Measurements from ENCODE around the gene TRIM28. TPM values are rescaled to one million over a fixed set of nuclear protein-coding genes. Genes with fewer than 3 reads are reported as not detected.

Gene TRIM28
- total and polyA plus RNA-seq, 9 of the 15 experiments (the other 6 are each of a cell fraction or from before 2014, with no cell fraction given), result 12.1 to 797 (median 490) TPM

GRCh38 chr19:58499021-58499927, 44.6 kb upstream of the TRIM28 start (continued):
- TF ChIP-seq POLR2AphosphoS5 (IDR thresholded peaks at IDR 0.05; ENCODE audit: control insufficient read depth, insufficient read depth, low read depth, low read length) (peak; percentile 50), CHD4 (IDR thresholded peaks at IDR 0.05; ENCODE audit: insufficient read depth, insufficient replicate concordance, low read depth, low read length, poor library complexity, severe bottlenecking) (no peak), ZKSCAN1 (IDR thresholded peaks at IDR 0.05; ENCODE audit: low read depth, low read length) (peak; percentile 76), HMGXB4 (CRISPR knock-in tag; IDR thresholded peaks at IDR 0.05) (no peak), SMAD3 (CRISPR knock-in tag; conservative IDR thresholded peaks at IDR 0.05) (0 out of 2 replicates have a peak, but pooled peaks have one; percentile 52), NKRF (IDR thresholded peaks at IDR 0.05; ENCODE audit: borderline replicate concordance) (peak; percentile 89), MED1 (CRISPR knock-in tag; IDR thresholded peaks at IDR 0.05; ENCODE audit: borderline replicate concordance) (no peak), JUNB (CRISPR knock-in tag; conservative IDR thresholded peaks at IDR 0.05) (no peak), EP300 (IDR thresholded peaks at IDR 0.05; ENCODE audit: low read length) (peak; percentile 59), ZNF583 (CRISPR knock-in tag; IDR thresholded peaks at IDR 0.05) (peak; percentile 51; the same call in 1 of the 2 replicates), ZNF133 (CRISPR knock-in tag; IDR thresholded peaks at IDR 0.05) (no peak), CTCF (IDR thresholded peaks at IDR 0.05 in 2 of 3, conservative IDR thresholded peaks at IDR 0.05 in 1 of 3; ENCODE audit: insufficient read depth in 2 of 3, low read depth in 1 of 3, low read length in 3 of 3) (peak in 1 of 3 experiments; percentile 42; a peak in 3 of 6 replicates), MEF2A (IDR thresholded peaks at IDR 0.05; ENCODE audit: control insufficient read depth, low read depth, low read length) (no peak), E4F1 (CRISPR knock-in tag; IDR thresholded peaks at IDR 0.05; ENCODE audit: borderline replicate concordance) (no peak), ID3 (CRISPR knock-in tag; IDR thresholded peaks at IDR 0.05) (no peak), ID3 (tag; IDR thresholded peaks at IDR 0.05) (peak; percentile 71; the same call in 1 of the 2 replicates)

Data from K562 (cell line).